Neural progenitor cell (in vitro differentiated cells): ENCODE measurements around the gene EHF. TPM values are rescaled to one million over a fixed set of nuclear protein-coding genes. Genes with fewer than 3 reads are reported as not detected.

ENCODE experiments used
- DNase-seq: peaks from one replicate; pipeline ENCODE4 v3.0.0-alpha.2; 2016; ENCODE audit warnings: low spot score
- H2AFZ ChIP-seq: fragments of 200-600 bp; sonication (generic); replicated peaks from 2 replicates; pipeline ENCODE4 v1.6.1; 2016; ENCODE audit warnings: antibody characterized with exemption
- H3F3A ChIP-seq: fragments of 200-600 bp; sonication (generic); 2 replicates; pipeline ENCODE4 v1.6.1; 2016; ENCODE audit warnings: antibody characterized with exemption, low read depth
- H3K27ac ChIP-seq: fragments of 200-600 bp; sonication (generic); 2 replicates; pipeline ENCODE4 v1.5.1; 2016; ENCODE audit warnings: mild to moderate bottlenecking
- H3K27me3 ChIP-seq: fragments of 200-600 bp; sonication (generic); 2 replicates; pipeline ENCODE4 v1.6.1; 2016; ENCODE audit warnings: mild to moderate bottlenecking, moderate library complexity
- H3K36me3 ChIP-seq: fragments of 200-600 bp; sonication (generic); 2 replicates; pipeline ENCODE4 v1.5.1; 2016
- H3K4me1 ChIP-seq: fragments of 200-600 bp; sonication (generic); 2 replicates; pipeline ENCODE4 v1.6.1; 2016; ENCODE audit warnings: mixed run types
- H3K4me2 ChIP-seq: fragments of 200-600 bp; sonication (generic); 2 replicates; pipeline ENCODE4 v1.6.1; 2016
- H3K4me3 ChIP-seq: fragments of 200-600 bp; sonication (generic); 2 replicates; pipeline ENCODE4 v1.5.1; 2016
- H3K79me2 ChIP-seq: fragments of 200-600 bp; sonication (generic); 2 replicates; pipeline ENCODE4 v1.6.1; 2016; ENCODE audit warnings: low read depth
- H3K9ac ChIP-seq: fragments of 200-600 bp; sonication (generic); 2 replicates; pipeline ENCODE4 v1.6.1; 2016
- H3K9me3 ChIP-seq: fragments of 200-600 bp; sonication (generic); 2 replicates; pipeline ENCODE4 v1.5.1; 2016; ENCODE audit warnings: low read depth
- H4K20me1 ChIP-seq: fragments of 200-600 bp; sonication (generic); 2 replicates; pipeline ENCODE4 v1.6.1; 2016; ENCODE audit warnings: low read depth
- H3K27ac Mint-ChIP-seq: 3 replicates; pipeline ENCODE4 v1.8.0; 2021; ENCODE audit warnings: mixed read lengths
- H3K27me3 Mint-ChIP-seq: 2 replicates; pipeline ENCODE4 v1.8.0; 2022; ENCODE audit warnings: low read depth, mild to moderate bottlenecking, inconsistent platforms, moderate library complexity, mixed read lengths; ENCODE audit not compliant: insufficient read depth
- H3K36me3 Mint-ChIP-seq: 3 replicates; pipeline ENCODE4 v1.8.0; 2021; ENCODE audit warnings: mixed read lengths
- H3K4me1 Mint-ChIP-seq: 3 replicates; pipeline ENCODE4 v1.8.0; 2021; ENCODE audit warnings: mixed read lengths
- H3K4me3 Mint-ChIP-seq: 3 replicates; pipeline ENCODE4 v1.8.0; 2021; ENCODE audit warnings: mild to moderate bottlenecking, moderate library complexity, mixed read lengths
- H3K9me3 Mint-ChIP-seq: 3 replicates; pipeline ENCODE4 v1.8.0; 2020; ENCODE audit warnings: mixed read lengths
- EZH2 ChIP-seq: fragments of 200-600 bp; sonication (generic); IDR thresholded peaks from 2 replicates; pipeline ENCODE4 v1.6.1; 2017; ENCODE audit warnings: antibody characterized with exemption, mild to moderate bottlenecking, moderate library complexity
- EZH2phosphoT487 ChIP-seq: fragments of 200-600 bp; sonication (generic); IDR thresholded peaks from 2 replicates; pipeline ENCODE4 v1.6.1; 2017; ENCODE audit warnings: antibody characterized with exemption
- total RNA-seq: library from RNA; depleted of rRNA; stranded (reverse); fragments of >200 nt; gene quantifications from 2 replicates; pipeline ENCODE4 v1.2.3, GENCODE V29; 2015; ENCODE audit warnings: low replicate concordance
- TF ChIP-seq, protein P1 (sequence below): fragments of 200-600 bp; sonication (generic); IDR thresholded peaks from 2 replicates; pipeline ENCODE4 v1.5.1; 2017; ENCODE audit warnings: antibody characterized with exemption, mild to moderate bottlenecking

The EHF gene
- total RNA-seq, 1 donor from 2014 or later: not detected

DNA sequence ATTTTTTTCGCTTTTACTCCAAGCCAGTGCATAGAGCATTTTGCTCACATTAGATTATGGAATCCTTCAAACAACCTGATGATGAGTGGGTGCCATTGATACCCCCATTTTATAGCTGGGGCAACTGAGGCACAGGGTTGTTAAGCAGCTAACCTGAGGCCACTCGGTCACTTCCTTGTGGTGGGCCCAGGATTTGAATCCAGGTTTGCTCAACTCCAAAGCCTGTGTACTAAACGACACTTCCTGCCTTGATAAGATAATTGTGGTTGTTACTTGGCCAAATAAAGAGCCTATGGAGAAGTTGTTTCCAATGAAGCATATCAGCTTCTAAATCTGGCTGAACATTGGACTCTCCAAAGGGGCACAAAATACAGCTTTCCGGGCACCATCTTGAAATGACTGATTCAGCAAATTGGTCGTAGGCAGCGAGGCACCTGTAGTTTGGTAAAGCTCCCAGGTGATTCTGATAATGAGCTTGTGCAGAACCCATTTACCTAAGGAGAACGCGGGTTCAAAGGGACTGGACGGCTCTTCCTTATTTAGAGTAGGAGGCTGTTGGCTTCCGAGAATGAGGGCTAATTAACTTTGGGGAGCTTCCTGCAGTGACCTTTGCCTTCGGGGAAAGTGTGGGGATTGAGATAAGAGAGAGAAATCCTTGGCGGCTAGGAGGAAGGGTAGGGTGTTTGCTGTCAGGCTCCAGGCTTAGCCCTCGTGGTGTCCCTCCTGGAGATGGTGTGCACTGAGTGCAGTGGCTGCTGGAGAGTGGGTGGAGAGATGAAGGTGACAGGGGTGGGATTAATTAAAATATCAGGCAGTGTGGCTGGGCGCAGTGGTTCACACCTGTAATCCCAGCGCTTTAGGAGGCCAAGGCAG, 17.5 kb upstream of the EHF start:
- H3K9me3 ChIP-seq: no peaks in the 10 kb centered on the region
- H3K27me3 ChIP-seq: no peaks in the 10 kb centered on the region
- H3K9me3 Mint-ChIP-seq: no peaks in the 10 kb centered on the region
- H3K9ac ChIP-seq: no peak overlapping the region
- H2AFZ ChIP-seq: no peak overlapping the region
- no peaks in the 10 kb centered on the region for H3K79me2 ChIP-seq
- no peaks in the 10 kb centered on the region for H3K36me3 ChIP-seq
- no peak for DNase-seq
- no peak overlapping the region for H3K4me3 ChIP-seq
- H3K36me3 Mint-ChIP-seq: no peaks in the 10 kb centered on the region
- no peak overlapping the region for H3K27ac ChIP-seq
- H3K27ac Mint-ChIP-seq: no peak overlapping the region
- peaks cover 5% of the 10 kb centered on the region for H3K27me3 Mint-ChIP-seq
- H3K4me3 Mint-ChIP-seq: no peak overlapping the region
- no peaks in the 10 kb centered on the region for H4K20me1 ChIP-seq
- TF ChIP-seq, protein P1, sequence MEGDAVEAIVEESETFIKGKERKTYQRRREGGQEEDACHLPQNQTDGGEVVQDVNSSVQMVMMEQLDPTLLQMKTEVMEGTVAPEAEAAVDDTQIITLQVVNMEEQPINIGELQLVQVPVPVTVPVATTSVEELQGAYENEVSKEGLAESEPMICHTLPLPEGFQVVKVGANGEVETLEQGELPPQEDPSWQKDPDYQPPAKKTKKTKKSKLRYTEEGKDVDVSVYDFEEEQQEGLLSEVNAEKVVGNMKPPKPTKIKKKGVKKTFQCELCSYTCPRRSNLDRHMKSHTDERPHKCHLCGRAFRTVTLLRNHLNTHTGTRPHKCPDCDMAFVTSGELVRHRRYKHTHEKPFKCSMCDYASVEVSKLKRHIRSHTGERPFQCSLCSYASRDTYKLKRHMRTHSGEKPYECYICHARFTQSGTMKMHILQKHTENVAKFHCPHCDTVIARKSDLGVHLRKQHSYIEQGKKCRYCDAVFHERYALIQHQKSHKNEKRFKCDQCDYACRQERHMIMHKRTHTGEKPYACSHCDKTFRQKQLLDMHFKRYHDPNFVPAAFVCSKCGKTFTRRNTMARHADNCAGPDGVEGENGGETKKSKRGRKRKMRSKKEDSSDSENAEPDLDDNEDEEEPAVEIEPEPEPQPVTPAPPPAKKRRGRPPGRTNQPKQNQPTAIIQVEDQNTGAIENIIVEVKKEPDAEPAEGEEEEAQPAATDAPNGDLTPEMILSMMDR: no peak
- TF ChIP-seq EZH2 (no peak), EZH2phosphoT487 (no peak)
- no peaks in the 10 kb centered on the region for H3F3A ChIP-seq
- H3K4me1 ChIP-seq: peaks cover 8% of the 10 kb centered on the region
- peaks cover 15% of the 10 kb centered on the region for H3K4me1 Mint-ChIP-seq
- no peak overlapping the region for H3K4me2 ChIP-seq

DNA sequence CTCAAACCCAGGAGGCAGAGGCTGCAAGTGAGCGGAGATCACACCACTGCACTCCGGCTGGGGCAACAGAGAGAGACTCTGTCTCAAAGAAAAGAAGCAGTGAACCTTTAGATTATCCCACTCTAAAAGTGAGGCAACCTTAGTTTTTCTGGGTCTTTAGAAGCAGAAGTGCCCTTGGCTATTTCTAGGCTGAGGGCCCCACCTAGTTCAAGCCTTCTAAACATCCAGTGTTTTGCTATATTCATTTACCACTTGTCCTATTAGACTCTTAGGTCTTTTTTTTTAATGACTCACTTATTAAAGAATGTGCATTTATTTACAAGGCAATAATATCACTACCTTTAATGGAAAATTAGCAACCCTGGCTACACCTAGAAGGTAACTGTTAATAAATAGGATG, 16.7 kb upstream of the EHF start:
- H3K36me3 Mint-ChIP-seq: no peaks in the 10 kb centered on the region
- Histone ChIP-seq H3K27me3 (no peaks in the 10 kb centered on the region), H3K4me1 (peaks cover 8% of the 10 kb centered on the region), H4K20me1 (no peaks in the 10 kb centered on the region), H3K9ac (no peak overlapping the region), H3K4me2 (no peak overlapping the region), H3K36me3 (no peaks in the 10 kb centered on the region), H3F3A (no peaks in the 10 kb centered on the region), H2AFZ (no peak overlapping the region), H3K9me3 (no peaks in the 10 kb centered on the region), H3K4me3 (no peak overlapping the region), H3K27ac (no peak overlapping the region), H3K79me2 (no peaks in the 10 kb centered on the region)
- H3K4me1 Mint-ChIP-seq: peaks cover 15% of the 10 kb centered on the region
- peaks cover 5% of the 10 kb centered on the region for H3K27me3 Mint-ChIP-seq
- no peak overlapping the region for H3K27ac Mint-ChIP-seq
- TF ChIP-seq EZH2 (no peak), EZH2phosphoT487 (no peak)
- TF ChIP-seq, protein P1: no peak
- no peak for DNase-seq
- H3K9me3 Mint-ChIP-seq: no peaks in the 10 kb centered on the region
- no peak overlapping the region for H3K4me3 Mint-ChIP-seq

DNA sequence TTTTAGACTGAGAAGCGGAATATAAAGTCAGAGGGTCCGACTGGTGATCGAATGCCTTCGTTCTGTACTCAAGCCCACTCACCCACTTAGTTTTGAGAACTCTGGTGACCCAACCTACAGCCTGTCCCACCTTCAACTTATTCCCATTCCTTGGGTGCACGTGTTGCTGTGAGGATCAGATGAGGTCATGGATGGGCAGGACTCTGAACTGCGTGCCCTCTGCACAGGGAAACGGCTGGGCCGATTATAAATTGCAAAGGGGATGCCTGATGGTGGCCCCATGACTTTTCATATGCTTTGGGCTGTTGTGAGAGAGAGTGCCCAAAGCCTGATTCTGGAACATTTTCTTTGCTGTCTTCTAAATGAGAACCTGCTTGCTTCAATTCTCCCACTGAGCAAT, 16.0 kb upstream of the EHF start:
- peaks cover 10% of the 10 kb centered on the region for H3K4me1 Mint-ChIP-seq
- TF ChIP-seq EZH2phosphoT487: no peak
- no peak for TF ChIP-seq EZH2
- TF ChIP-seq, protein P1: no peak
- Histone ChIP-seq H3K36me3 (no peaks in the 10 kb centered on the region), H2AFZ (no peak overlapping the region), H3K79me2 (no peaks in the 10 kb centered on the region), H3K9ac (no peak overlapping the region), H3K4me3 (no peak overlapping the region), H3K9me3 (no peaks in the 10 kb centered on the region), H3F3A (no peaks in the 10 kb centered on the region), H3K4me2 (no peak overlapping the region), H4K20me1 (no peaks in the 10 kb centered on the region), H3K27ac (no peak overlapping the region), H3K27me3 (no peaks in the 10 kb centered on the region), H3K4me1 (peaks cover 8% of the 10 kb centered on the region)
- H3K9me3 Mint-ChIP-seq: no peaks in the 10 kb centered on the region
- no peak for DNase-seq
- no peaks in the 10 kb centered on the region for H3K36me3 Mint-ChIP-seq
- peaks cover 5% of the 10 kb centered on the region for H3K27me3 Mint-ChIP-seq
- H3K4me3 Mint-ChIP-seq: no peak overlapping the region
- no peak overlapping the region for H3K27ac Mint-ChIP-seq
